NAMALWA (cell line): ENCODE results near the gene SAP25.
"Not testable (repeated sequence)": the region's sequence is repeated elsewhere in the genome, so short reads cannot be mapped to it uniquely, and the experiment has no call there.

Experiments
- DNase-seq: peaks from one replicate; pipeline ENCODE4 v3.0.0-alpha.2; 2015; ENCODE audit warnings: low spot score

The SAP25 gene

DNA sequence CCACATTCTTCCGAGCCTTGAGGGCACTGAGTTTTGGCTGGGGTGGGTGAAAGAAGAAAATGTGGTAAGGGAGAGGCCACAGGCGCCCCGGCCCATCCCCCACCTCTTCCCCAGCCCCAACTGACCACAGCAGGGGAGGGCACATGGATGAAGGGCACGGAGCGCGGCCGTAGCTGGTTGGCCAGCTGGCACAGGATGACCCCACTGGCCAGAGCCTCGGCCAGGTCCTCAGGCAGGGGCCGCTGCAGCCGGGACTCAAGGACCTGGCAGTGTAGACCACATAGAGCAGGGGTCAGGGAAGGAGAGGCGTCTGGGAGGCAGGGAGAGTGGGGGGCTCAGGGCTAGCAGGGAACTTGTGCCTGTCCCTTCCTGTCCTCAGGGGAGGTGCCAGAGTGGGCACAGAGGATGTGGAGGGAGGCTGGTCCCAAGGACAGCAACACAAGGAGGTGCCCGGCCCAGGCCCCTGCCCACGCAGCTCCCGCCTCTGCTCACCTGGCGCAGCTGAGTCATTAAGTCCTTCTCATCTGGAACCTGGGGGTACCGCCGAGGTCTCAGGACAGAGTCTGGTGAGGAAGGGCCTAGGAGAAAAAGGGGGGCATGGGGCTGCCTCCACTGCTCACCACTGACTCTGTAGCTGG, 2.2 kb upstream of the SAP25 start:
- no peak for DNase-seq

DNA sequence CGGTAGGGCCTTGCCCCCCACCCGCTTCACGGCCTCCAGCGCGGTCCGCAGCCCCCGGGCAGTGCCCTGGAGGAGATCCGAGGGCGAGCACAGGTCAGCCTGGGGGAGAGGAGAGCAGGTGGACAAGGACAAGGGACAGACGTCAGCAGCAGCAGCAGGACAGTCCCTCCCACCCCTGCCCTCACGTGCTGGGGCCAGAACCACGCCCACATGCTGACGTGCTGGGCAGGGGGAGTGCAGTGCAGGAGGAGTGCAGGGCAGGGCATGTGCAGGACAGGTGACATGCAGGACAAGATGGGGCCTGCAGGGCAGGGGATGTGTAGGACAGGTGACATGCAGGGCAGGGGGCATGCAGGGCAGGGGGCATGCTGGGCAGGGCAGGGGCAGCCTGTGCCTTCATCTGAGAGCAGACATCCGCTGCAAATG, 1.5 kb upstream of the SAP25 start:
- no peak for DNase-seq

DNA sequence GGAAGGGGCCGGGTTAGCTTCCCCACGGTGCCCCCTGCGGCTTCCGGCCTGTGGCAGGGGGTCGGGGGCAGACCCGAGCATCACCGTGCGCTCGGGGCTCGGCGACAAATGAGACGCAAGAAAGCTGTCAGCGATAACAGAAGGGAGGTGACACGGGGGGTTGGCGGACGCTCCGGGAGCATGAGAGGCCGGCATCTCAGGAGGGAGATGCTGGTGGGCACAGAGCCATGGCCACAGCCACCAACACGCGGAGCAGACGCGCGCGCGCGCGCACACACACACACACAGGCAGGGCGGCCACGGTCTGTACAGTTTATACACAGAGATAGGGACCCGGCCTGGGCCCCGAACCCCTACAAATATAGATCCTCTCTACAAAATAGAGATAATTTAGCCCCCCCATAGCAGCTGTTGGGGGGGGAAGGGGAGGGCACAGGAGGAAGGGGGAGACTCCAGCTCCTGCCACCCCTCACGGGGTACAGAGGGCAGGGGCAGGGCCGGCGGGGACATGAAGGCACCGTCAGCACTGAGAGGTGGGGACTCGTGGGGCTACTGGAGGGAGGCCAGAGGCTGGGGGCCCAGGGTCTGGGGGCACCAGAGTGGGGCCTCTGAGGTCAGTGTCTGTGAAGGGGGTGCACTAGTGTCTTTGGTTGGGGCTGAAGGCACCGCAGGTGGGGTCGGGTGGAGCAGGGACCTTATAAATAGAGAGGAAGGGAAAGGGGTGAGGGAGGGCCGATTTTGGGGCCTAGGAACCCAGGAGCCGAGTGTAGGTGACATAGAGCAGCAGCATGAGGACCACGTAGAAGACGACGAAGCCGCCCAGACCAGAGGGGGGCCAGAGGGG, 884 bp upstream of the SAP25 start:
- DNase-seq: no peak

DNA sequence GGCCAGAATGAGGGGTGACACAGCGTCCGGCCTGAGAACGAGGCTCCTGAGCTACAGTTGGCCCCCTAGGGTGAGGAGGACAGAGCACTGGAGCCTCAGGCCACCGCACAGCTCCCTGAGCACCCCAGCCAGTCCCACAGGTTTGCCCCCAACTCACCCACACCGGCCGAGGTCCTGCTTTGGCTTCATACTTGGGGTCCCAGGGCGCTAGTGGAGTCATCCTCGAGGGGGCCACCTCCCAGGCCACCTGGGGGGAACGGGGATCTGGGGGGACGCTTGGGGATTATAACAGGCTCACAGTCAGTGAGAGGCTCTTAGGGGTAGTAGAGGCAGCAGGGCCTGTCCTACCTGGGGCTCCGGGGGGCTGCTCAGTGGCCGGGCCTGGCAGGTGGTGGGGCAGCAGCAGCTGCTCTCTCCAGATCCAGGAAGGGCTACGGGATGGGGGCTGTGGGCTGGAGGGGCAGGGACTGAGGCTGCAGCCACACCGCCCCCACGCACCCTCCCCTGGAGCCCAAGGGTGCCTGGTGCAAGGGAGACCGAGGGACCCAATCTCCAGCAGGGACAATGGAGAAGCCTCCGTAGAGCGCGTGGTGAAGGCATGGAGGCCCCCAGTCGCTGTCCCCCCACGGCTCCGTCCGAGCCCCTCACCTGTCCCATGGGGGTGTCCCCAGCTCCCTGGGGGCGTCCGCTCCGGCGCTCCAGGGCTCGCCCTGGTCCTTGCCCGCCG, 588 bp downstream of the SAP25 start:
- DNase-seq: no peak

DNA sequence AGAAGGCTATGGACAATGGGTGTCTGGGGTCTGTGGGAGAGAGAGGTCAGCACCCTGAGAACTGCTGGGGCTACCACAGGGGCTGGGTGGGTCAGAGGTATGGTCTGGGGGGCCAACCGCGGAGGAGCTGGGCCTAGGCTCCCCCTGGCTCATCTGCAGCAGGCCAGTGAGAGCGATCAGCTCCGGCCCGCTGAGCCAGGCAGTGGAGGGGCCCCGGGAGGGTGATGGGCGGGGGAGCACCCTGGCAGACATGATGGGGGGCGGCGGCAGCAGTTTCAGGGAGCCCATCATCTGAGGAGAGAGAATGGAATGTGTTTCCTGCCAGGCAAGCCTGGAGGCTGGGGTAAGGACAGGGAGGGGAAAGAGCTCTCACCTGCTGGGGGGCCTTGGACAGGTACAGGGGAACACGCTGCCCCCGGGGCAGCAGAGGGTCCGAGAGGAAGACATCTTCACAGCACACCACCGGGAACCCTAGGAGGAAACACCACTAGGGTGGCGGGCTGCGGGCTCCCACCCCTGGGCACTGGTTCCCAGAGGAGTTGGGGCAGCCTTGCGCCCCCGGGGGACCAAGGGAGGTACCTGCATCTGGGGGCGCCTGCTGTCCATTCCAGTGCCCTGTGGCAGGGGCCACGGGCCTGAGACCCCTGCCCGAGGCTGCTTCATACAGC, 1.3 kb downstream of the SAP25 start:
- no peak for DNase-seq

DNA sequence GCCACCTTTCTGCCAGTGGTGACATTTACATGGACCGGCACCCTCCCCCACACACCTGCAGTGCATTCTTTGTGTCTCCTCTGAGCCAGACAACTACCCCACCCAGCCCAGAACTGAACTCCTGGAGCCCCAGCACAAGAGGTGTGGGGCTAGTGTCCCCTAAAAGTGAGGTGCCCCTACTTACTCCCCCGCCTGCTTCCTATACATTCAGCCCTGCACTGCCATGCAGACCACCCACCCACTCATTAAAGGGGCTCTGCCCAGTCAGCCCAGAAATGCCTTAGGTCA, 1.9 kb downstream of the SAP25 start:
- no peak for DNase-seq

DNA sequence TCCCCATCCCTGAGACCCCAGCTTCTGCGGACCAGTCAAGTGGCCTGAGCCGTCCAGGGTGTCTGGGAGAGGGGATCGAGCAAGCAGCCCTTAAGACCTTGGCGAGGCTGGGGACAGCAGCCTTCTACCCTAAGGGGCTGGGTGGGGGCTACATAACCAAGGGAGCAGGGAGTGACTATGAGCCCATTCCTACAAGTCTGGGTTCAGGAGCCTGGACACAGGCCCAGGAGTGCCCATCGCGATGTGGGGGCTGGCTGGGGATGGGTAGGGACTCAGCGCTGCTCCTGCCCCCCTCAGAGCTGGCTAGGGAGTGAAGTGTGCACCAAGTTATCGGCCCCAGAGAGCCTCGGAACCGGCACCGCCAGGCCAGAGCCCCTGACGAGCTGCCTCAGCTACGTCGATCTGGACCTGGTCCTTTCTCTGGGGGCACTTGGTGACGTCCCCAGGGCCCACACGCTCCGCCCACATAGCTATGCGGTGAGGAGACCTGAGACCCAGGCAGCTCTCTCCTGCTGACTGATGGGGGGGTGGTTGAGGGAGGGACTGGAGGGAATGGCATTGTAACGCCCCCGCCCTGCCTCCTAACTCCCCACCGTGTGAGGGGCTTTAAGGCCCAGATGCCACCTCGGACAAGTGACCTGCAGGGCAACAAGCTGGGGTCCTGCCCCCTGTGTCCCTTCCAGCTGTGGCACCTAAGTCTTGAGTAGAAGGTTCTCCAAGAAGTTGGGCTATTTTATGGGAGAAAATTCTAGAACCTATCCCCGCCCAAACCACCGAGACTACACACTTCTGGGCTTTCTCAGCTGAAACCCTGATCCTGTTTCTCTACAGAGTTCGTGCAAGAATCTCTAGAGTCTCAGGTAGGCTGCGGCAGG, 2.5 kb downstream of the SAP25 start:
- no peak for DNase-seq

DNA sequence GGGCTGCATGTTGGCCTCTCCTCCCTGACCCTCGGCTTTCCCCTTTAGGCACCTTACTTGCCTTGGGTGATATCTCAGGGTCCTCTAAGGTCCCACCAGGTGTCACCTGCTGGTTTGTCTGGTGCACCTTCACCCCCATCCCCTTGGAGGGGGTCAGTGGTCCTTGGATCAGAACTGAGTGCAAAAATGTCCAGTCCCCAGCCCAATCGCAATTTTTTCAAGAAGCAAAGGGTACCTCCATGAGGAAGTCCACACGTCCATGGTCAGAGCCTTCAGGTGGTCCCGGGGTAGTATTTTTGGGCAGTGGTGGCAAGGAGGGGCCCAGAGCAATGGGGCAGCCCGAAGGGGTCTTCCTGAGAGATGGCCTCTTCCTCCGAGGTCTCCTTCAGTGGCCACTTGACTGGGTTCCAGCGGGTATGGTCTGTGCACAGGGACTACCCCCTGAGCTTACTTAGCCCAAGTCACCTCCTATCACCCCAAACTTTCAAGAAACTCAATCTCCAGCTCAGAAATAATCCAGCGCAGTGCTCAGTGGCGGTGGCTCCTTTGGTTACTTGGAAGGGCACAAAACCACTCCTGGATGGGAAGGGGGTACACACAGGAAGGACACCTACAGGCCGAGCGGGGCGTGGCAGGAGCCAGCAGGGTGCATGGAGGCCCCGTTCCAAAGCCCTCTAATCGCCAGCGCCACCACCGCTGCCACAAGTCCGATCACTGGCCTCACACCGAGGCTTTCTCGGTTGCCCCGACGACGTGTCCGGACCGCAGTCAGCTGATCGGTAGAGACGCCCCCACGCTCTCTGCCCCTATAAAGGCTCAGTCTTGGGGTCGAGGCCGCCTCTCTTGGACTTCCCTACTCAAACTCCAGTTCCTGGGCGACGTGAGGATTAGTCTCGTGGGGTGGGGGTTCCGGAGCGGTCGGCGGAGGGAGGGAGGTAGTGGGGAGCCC, 4.5 kb downstream of the SAP25 start:
- DNase-seq: peak; percentile 57

DNA sequence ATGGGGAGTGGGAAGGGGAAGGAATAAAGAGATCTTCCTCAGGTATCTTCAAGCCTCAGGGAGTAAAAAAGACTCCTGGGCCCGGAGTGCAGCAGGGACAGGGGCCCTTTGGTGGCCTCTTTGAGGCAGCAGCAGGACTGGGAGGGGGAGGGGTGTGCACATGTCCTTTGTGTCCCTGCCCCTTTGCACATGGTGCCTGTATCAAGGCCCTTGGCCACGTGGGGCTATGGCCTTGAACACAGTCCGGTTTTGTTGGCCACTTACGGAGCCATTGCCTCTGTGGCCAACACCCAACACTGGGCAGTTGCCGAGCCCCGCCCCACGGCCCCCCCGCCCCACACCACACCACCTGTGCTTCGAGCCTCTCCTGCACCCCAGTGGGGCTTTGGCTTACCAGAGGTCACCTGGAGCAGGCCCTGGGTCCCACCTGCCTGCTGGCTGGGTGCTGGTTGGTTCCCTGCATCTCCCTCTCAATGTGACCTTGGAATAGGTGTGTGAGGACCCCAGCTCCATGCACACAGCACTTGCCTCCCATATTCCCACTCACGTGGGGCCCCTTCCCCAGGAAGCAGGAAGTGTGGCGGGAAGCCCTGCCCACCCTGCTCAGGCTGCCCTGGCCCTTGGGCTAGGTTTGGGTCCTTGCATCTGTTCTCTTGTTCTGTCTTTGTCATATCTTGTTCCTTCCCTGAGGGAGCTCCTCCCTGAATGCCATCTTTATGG, 5.4 kb downstream of the SAP25 start:
- DNase-seq: no peak

DNA sequence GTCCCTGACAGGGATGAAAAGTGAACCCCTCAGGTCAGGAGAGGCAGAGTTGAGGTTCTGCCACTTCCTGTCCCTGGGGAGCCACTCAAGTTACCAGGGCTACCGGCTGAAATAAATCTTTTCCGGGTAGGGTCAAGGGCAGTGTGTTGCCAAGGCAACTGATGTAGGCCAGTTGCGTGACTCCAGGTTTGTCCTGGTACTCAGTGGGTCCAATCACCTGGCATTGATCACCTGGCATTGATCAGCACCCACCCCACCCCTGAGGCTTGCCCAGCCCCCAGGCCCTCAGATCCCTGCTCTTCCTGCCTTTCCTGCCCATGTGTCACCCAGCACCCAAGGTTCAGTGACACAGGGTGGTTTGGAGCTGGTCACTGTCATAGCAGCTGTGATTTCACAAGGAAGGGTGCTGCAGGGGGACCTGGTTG, 5.9 kb downstream of the SAP25 start:
- DNase-seq: no peak

DNA sequence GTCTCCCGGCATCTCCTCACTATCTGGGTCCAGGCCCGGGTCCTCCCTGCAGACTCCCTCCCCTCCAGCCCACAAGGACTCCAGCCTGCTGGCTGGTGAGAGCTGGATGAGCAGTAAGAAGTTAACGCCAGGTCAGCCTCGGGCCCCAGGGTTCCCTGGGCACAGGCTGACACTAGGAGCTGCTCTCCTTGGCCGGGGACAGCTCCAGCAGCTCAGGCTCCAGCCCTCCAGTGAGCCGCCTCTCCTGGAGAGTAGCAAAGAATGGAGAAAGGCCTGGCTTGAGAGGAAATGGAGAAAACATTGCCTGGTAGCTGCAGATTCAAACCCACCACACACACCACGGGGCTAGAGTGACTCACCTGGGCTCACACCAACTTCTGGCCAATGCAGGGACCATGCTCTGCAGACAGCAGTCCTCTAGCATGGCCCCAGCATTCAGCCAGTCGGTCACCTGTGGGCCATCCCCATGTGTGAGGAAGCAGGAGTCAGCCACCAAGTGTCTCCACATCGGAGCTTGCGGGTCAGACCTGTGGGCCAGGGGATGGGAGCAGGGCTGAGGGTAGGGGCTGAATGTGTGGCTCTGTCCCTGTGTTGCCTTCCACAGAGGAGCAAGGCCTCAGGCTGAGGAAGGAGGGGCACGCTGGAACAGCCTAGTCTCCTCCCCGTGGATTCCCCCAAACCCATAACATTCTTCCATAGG, 6.5 kb downstream of the SAP25 start:
- DNase-seq: no peak

DNA sequence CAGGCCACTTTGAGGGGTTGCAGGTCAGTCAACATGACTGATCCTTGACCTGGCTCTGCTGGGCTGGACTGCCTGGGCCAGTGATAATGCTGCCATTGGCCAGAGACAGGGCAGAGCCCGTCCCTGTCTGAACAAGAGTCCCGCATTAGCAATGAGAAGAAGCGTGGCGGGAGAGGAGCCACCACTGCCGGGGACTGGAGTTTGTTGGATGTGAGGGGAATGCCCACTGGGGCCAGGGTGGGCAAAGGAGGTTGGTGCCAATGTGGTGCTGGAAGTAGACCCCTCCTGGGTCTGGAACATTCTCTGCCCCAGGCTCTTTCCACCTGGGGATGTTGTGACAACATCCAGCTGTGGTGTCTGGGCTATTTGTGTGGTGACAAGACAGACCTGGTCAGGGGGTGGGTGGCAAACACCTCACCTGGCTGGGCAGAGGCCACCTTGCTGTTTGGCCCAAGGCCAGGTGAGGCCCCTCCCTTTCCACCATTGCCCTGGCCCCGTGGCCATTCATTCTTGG, 7.6 kb downstream of the SAP25 start:
- DNase-seq: no peak

DNA sequence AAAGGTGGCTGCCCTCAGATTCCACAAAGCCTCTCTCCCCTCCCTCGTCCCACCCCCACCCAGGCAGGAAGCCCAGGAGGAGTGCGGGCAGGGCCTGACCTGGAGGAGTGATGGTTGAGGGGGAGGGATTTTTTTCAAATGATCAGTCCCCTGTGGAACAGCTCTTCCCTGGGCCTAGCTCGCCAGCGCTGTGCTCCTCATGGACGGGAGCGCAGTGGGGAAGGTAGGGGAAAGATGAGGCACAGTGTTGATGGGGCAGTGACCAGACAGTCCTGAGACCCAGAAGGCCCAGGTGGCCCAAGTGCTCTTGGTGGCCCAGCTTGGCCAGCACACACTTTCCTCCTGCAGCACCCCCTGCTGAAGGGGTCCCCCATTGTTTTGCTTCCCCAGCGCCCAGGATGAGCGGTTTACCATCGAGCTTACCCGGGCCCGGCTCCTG, 8.5 kb downstream of the SAP25 start:
- no peak for DNase-seq

DNA sequence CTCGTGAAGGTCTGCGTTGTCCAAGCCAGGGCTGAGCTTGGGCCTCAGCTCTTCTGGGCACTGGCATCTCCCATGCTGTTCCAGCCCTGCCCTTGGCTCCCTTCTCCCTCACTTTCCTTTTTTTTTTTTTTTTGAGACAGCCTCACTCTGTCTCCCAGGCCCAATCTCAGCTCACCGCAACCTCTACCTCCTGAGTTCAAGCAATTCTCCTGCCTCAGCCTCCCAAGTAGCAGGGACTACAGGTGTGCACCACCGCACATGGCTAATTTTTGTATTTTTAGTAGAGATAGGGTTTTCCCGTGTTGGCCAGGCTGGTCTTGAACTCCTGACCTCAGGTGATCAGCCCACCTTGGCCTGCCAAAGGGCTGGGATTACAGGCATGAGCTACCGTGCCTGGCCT, 9.3 kb downstream of the SAP25 start:
- not testable (repeated sequence) for DNase-seq

DNA sequence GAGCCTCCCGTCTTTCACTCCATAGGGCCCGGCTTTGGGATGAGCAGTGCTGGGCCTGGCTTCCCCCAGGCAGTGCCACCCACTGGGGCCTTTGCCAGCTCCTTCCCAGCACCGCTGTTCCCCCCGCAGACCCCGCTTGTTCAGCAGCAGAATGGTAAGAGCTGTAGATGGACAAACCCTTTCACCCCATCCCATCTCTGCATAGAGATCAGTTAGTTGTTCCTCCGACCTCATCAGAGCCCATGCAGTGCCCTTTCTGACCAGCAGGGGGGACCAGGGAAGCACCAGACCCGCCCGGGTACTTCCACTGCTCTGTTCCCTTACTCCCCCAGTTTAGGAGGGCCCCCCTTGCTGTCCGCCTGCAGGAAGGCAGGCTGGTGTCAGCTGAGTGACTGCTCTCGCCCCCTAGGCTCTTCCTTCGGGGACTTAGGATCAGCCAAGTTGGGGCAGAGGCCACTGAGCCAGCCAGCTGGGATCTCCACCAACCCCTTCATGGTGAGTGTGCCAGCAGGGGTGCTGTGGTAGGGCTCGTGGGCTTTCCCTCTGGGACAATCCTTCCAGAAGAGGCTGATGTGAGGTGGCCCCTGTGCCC, 9.8 kb downstream of the SAP25 start:
- DNase-seq: peak; percentile 87

DNA sequence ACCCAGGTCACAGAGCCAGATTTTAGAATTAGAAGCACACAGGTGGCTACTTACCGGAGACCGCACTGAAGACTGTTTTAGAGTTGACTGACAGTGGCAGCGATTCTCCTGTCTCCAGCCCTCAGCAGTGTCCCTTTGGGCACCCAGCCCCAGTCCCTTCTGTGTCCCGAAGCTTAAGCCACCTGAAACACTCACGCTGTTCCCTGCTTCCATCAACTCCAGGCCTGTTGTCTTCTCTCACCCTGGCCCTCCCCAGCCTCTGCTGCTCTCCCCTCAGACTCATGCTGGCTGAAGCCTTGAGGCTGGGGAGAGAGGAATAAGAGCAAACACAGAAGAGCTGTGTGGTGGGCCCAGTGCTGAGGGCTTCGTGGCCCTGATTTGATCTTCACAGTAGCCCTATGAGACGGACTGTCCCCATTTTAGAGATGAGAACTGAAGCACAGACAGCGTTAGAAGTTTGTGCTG, 10.6 kb downstream of the SAP25 start:
- DNase-seq: no peak

DNA sequence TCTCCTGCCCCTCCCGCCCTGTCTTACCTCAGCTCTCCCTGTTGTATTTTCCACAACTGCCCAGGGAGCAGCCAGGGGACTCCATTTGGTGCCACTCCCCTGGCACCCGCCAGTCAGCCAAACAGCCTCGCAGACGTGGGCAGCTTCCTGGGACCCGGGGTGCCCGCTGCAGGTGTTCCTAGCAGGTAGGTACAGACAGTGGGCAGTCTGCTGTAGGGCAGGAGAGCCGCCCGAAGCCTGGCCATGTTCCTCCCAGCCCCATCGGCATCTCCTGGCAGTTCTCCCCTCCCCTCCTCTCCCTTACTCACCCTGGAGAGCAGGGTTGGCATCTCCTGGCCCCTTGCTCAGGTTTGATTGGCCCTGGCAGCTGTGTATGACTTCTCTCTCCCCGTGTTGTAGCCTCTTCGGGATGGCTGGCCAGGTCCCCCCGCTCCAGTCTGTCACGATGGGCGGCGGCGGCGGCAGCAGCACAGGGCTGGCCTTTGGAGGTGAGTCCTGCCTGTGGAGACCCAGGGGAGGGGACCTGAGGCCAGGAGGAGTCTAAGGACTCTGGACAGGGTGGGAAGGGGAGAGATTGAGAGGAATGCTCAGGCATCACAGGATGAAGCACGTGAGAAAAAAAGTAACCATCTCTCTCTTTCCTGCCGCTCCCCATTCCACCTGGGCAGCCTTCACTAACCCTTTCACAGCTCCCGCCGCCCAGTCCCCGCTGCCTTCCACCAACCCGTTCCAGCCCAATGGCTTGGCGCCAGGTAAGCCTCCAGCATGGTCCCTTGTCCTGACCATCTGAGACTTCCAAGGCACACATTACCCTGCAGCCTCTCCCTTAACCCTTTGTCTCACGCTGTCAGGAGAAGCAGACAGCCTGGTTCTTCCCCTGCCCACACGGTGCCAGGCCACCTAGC, 11.3 kb downstream of the SAP25 start:
- DNase-seq: no peak
